Measurements from ENCODE around the gene TRANK1. TPM values are rescaled to one million over a fixed set of nuclear protein-coding genes. Genes with fewer than 3 reads are reported as not detected.
A peak's percentile ranks its signal among the peaks of the same experiment; 100 is the strongest.

TRANK1 gene
- 1 to 10 TPM in 5 of 6 experiments, under 1 TPM in 1; 1.00 to 3.0 (median 1.4) TPM for total RNA-seq (2021; fragmentation: NEBNext Ultra II Directional; extraction: Animal tissue kit (Norgen Biotek cat#: 25700))
- long read RNA-seq, result 0 reads

DNA sequence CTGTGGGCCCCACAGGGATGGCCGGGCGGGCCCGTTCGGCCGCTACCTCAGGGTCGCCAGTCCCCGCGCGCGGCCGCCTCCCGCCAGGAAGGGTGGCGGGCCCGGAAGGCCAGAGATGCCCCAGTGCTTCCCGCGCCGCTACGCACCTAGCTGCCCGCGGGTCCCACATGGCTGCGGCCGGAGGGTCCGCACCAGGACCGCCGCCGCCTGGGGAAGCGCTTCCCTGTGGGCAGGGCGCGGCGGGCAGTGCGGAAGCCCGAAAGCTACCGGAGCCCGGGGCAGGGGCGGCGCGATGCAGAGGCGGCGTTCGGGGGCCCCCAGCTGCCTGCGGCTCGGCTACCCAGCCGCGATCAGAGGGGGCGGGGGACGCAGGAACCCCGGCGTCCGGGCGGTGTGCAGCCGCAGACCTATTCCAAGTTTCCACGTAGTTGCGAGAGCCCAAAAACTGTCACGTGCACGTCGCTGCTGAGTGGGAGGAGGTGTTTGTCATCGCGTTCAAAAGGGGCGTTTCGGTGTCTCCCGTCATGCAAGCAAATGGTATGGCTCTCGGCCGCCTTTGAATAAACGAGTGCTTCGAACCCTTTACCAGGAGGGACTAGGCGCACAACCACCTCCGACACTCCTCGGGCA, at the start of gene TRANK1:
Gene TRANK1 (minus strand): TSS at position 414 of the 630 bp plus-strand sequence. CDS start 245 bp downstream, at position 169.
- Mint-ChIP-seq H3K27ac (no peak within 1 kb of the TSS), H3K9me3 (peaks cover 32% of the 10 kb centered on the region), H3K27me3 (ENCODE audit: insufficient read depth) (peaks cover 9% of the 10 kb centered on the region), H3K4me3 (peak within 1 kb of the TSS; percentile 87), H3K4me1 (ENCODE audit: low read depth) (peaks cover 7% of the 10 kb centered on the region), H3K36me3 (ENCODE audit: low read depth) (peaks cover 25% of the 10 kb centered on the region)
- TF ChIP-seq, protein P1, sequence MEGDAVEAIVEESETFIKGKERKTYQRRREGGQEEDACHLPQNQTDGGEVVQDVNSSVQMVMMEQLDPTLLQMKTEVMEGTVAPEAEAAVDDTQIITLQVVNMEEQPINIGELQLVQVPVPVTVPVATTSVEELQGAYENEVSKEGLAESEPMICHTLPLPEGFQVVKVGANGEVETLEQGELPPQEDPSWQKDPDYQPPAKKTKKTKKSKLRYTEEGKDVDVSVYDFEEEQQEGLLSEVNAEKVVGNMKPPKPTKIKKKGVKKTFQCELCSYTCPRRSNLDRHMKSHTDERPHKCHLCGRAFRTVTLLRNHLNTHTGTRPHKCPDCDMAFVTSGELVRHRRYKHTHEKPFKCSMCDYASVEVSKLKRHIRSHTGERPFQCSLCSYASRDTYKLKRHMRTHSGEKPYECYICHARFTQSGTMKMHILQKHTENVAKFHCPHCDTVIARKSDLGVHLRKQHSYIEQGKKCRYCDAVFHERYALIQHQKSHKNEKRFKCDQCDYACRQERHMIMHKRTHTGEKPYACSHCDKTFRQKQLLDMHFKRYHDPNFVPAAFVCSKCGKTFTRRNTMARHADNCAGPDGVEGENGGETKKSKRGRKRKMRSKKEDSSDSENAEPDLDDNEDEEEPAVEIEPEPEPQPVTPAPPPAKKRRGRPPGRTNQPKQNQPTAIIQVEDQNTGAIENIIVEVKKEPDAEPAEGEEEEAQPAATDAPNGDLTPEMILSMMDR (IDR thresholded peaks at IDR 0.05), result no peak
- DNase-seq, result no peak

DNA sequence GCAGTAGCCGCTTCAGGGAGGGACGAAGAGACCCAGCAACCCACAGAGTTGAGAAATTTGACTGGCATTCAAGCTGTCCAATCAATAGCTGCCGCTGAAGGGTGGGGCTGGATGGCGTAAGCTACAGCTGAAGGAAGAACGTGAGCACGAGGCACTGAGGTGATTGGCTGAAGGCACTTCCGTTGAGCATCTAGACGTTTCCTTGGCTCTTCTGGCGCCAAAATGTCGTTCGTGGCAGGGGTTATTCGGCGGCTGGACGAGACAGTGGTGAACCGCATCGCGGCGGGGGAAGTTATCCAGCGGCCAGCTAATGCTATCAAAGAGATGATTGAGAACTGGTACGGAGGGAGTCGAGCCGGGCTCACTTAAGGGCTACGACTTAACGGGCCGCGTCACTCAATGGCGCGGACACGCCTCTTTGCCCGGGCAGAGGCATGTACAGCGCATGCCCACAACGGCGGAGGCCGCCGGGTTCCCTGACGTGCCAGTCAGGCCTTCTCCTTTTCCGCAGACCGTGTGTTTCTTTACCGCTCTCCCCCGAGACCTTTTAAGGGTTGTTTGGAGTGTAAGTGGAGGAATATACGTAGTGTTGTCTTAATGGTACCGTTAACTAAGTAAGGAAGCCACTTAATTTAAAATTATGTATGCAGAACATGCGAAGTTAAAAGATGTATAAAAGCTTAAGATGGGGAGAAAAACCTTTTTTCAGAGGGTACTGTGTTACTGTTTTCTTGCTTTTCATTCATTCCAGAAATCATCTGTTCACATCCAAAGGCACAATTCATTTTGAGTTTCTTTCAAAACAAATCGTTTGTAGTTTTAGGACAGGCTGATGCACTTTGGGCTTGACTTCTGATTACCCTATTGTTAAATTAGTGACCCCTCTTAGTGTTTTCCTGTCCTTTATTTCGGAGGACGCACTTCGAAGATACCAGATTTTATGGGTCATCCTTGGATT, 48.8 kb upstream of the TRANK1 start, which contains the start of gene MLH1:
Gene MLH1 (plus strand): TSS at position 193 of the 958 bp plus-strand sequence. CDS start 30 bp downstream, at position 223.
- H3K27me3 Mint-ChIP-seq (ENCODE audit: insufficient read depth), result no peaks in the 10 kb centered on the region
- no peak within 1 kb of the TSS for H3K27ac Mint-ChIP-seq
- TF ChIP-seq, protein P1 (IDR thresholded peaks at IDR 0.05), result no peak
- H3K4me3 Mint-ChIP-seq, result no peak within 1 kb of the TSS
- peak; percentile 100 for DNase-seq
- H3K36me3 Mint-ChIP-seq (ENCODE audit: low read depth), result peaks cover 39% of the 10 kb centered on the region
- H3K4me1 Mint-ChIP-seq (ENCODE audit: low read depth), result peaks cover 33% of the 10 kb centered on the region
- H3K9me3 Mint-ChIP-seq, result no peaks in the 10 kb centered on the region

DNA sequence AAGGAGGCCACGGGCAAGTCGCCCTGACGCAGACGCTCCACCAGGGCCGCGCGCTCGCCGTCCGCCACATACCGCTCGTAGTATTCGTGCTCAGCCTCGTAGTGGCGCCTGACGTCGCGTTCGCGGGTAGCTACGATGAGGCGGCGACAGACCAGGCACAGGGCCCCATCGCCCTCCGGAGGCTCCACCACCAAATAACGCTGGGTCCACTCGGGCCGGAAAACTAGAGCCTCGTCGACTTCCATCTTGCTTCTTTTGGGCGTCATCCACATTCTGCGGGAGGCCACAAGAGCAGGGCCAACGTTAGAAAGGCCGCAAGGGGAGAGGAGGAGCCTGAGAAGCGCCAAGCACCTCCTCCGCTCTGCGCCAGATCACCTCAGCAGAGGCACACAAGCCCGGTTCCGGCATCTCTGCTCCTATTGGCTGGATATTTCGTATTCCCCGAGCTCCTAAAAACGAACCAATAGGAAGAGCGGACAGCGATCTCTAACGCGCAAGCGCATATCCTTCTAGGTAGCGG, 48.0 kb upstream of the TRANK1 start, which contains the start of gene EPM2AIP1:
Gene EPM2AIP1 (minus strand): TSS at position 326 of the 520 bp plus-strand sequence. CDS start 54 bp downstream, at position 272.
- H3K4me1 Mint-ChIP-seq (ENCODE audit: low read depth), result peaks cover 40% of the 10 kb centered on the region
- H3K4me3 Mint-ChIP-seq, result no peak within 1 kb of the TSS
- TF ChIP-seq, protein P1 (IDR thresholded peaks at IDR 0.05), result peak; percentile 54
- peaks cover 39% of the 10 kb centered on the region for H3K36me3 Mint-ChIP-seq (ENCODE audit: low read depth)
- H3K27me3 Mint-ChIP-seq (ENCODE audit: insufficient read depth), result no peaks in the 10 kb centered on the region
- H3K27ac Mint-ChIP-seq, result no peak within 1 kb of the TSS
- no peaks in the 10 kb centered on the region for H3K9me3 Mint-ChIP-seq
- no peak for DNase-seq

DNA sequence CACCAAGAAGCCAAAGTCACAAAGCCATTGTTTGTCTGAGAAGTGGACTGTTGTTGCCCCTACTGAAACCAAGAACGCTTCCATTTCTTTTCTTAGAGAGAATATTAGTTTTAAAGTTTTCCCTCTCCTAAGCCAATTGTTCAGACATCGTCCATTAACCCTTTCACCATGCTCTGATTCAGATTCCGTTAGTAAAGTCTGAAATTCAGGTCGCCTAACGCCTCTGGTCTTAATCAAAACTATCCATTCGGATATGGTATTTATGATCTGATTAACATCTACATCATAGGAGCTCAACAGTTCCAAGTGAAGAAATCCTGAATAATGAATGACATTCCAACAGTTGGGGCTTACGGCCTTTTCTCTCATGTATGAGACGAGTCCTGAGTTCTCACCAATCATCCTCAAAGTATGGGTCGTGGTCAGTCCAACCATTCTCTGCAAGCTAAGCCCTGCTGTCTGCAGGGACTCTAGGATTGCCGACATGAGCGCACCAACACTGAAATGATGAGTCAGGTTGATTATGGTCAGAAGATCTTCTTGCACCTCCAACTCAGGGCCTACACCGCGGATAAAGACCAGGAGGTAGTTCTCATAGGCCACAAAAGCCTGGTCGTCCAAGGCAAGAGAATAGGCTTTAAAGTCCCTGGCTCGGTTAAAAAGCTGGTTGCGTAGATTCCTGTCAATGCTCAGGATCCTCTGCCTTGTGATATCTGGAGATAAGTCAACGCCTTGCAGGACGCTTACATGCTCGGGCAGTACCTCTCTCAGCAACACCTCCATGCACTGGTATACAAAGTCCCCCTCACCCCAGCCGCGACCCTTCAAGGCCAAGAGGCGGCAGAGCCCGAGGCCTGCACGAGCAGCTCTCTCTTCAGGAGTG, 47.3 kb upstream of the TRANK1 start:
- H3K4me1 Mint-ChIP-seq (ENCODE audit: low read depth), result peaks cover 42% of the 10 kb centered on the region
- H3K36me3 Mint-ChIP-seq (ENCODE audit: low read depth), result peaks cover 39% of the 10 kb centered on the region
- DNase-seq, result peak; percentile 58
- TF ChIP-seq, protein P1 (IDR thresholded peaks at IDR 0.05), result no peak
- H3K4me3 Mint-ChIP-seq, result no peak overlapping the region
- no peaks in the 10 kb centered on the region for H3K9me3 Mint-ChIP-seq
- no peaks in the 10 kb centered on the region for H3K27me3 Mint-ChIP-seq (ENCODE audit: insufficient read depth)
- no peak overlapping the region for H3K27ac Mint-ChIP-seq
